Activated T-cell treated with anti-CD3 and anti-CD28 coated beads for 1 hour (primary cell): Measurements from ENCODE around the gene DENND1A.

ENCODE experiments used
- DNase-seq: peaks from one replicate; pipeline ENCODE4 v3.0.0-alpha.2; 2020; ENCODE audit warnings: low read depth

DENND1A gene

GRCh38 chr9:123814496-123814895 is 115.4 kb downstream of the DENND1A start:
- DNase-seq: no peak

- no peak for DNase-seq
Measured at GRCh38 chr9:123812984-123813383, 116.9 kb downstream of the DENND1A start.

- no peak for DNase-seq
Measured at GRCh38 chr9:123807251-123807650, 122.7 kb downstream of the DENND1A start.

- DNase-seq: no peak
Measured at GRCh38 chr9:123806829-123807228, 123.1 kb downstream of the DENND1A start.

- DNase-seq: no peak
Measured at GRCh38 chr9:123798195-123798594, 131.7 kb downstream of the DENND1A start.

GRCh38 chr9:123796618-123797484 is 133.1 kb downstream of the DENND1A start:
- DNase-seq: no peak

- no peak for DNase-seq
Measured at GRCh38 chr9:123796094-123796493, 133.8 kb downstream of the DENND1A start.

GRCh38 chr9:123795336-123795735 is 134.6 kb downstream of the DENND1A start:
- no peak for DNase-seq

- DNase-seq: no peak
Measured at GRCh38 chr9:123792501-123792900, 137.4 kb downstream of the DENND1A start.

- no peak for DNase-seq
Measured at GRCh38 chr9:123789554-123790292, 140.2 kb downstream of the DENND1A start.

- no peak for DNase-seq
Measured at GRCh38 chr9:123787416-123787815, 142.5 kb downstream of the DENND1A start.

GRCh38 chr9:123784518-123784917 is 145.4 kb downstream of the DENND1A start:
- no peak for DNase-seq

- DNase-seq: no peak
Measured at GRCh38 chr9:123778232-123778902, 151.6 kb downstream of the DENND1A start.

- no peak for DNase-seq
Measured at GRCh38 chr9:123776708-123777537, 153.0 kb downstream of the DENND1A start.

GRCh38 chr9:123775289-123776284 is 154.3 kb downstream of the DENND1A start:
- no peak for DNase-seq

GRCh38 chr9:123773783-123774182 is 156.1 kb downstream of the DENND1A start:
- DNase-seq: no peak

GRCh38 chr9:123772967-123773366 is 157.0 kb downstream of the DENND1A start:
- no peak for DNase-seq

- DNase-seq: no peak
Measured at GRCh38 chr9:123772374-123772773, 157.6 kb downstream of the DENND1A start.

- DNase-seq: no peak
Measured at GRCh38 chr9:123771690-123772089, 158.2 kb downstream of the DENND1A start.

GRCh38 chr9:123769719-123770118 is 160.2 kb downstream of the DENND1A start:
- DNase-seq: no peak
